H54 (cell line): ENCODE results near the gene RAP1B.
"Not testable (repeated sequence)": the region's sequence is repeated elsewhere in the genome, so short reads cannot be mapped to it uniquely, and the experiment has no call there.

Source experiments
- DNase-seq: peaks from one replicate; pipeline ENCODE4 v3.0.0; 2011; ENCODE audit warnings: low spot score, mixed read lengths; ENCODE audit not compliant: insufficient read length
- FAIRE-seq: peaks from 3 replicates; lab custom pipeline; 2011; peaks lifted over from hg19 to GRCh38; lab: Jason Lieb, UNC
- POLR2A ChIP-seq: IDR thresholded peaks from 2 replicates; pipeline ENCODE4 v1.6.1; 2011; ENCODE audit warnings: low read depth, mild to moderate bottlenecking, low read length

The RAP1B gene

GRCh38 chr12:68633614-68634558 lies 23.2 kb downstream of the RAP1B start:
- FAIRE-seq, result no peak
- no peak for DNase-seq
- TF ChIP-seq POLR2A, result no peak

GRCh38 chr12:68636268-68636667 lies 25.6 kb downstream of the RAP1B start:
- FAIRE-seq (peak; percentile 57), DNase-seq (no peak)

GRCh38 chr12:68637439-68637838 lies 26.7 kb downstream of the RAP1B start:
- not testable (repeated sequence) for FAIRE-seq, DNase-seq

More at GRCh38 chr12:68636268-68636667, 25.6 kb downstream of the RAP1B start:
- TF ChIP-seq POLR2A, result no peak

GRCh38 chr12:68638171-68638570 lies 27.5 kb downstream of the RAP1B start:
- no peak for TF ChIP-seq POLR2A
- DNase-seq (no peak), FAIRE-seq (no peak)

- no peak for FAIRE-seq
- TF ChIP-seq POLR2A, result no peak
- DNase-seq, result no peak
Observed at GRCh38 chr12:68638721-68639395, 28.2 kb downstream of the RAP1B start.

- FAIRE-seq (peak; percentile 20), DNase-seq (no peak)
- TF ChIP-seq POLR2A, result no peak
Observed at GRCh38 chr12:68639396-68639767, 28.7 kb downstream of the RAP1B start.

GRCh38 chr12:68641138-68641537 lies 30.4 kb downstream of the RAP1B start:
- peak; percentile 6 for FAIRE-seq

GRCh38 chr12:68646484-68646883 lies 35.8 kb downstream of the RAP1B start:
- FAIRE-seq, result no peak
- no peak for DNase-seq
- TF ChIP-seq POLR2A, result no peak

More at GRCh38 chr12:68641138-68641537, 30.4 kb downstream of the RAP1B start:
- no peak for DNase-seq
- TF ChIP-seq POLR2A, result no peak

GRCh38 chr12:68647507-68647906 lies 36.8 kb downstream of the RAP1B start:
- no peak for TF ChIP-seq POLR2A
- no peak for FAIRE-seq
- no peak for DNase-seq

- FAIRE-seq, result no peak
- DNase-seq, result no peak
- no peak for TF ChIP-seq POLR2A
Observed at GRCh38 chr12:68648179-68648578, 37.5 kb downstream of the RAP1B start.

GRCh38 chr12:68665016-68665569 lies 54.4 kb downstream of the RAP1B start:
- TF ChIP-seq POLR2A, result no peak
- peak; percentile 43 for FAIRE-seq
- DNase-seq, result no peak

- no peak for DNase-seq
- no peak for FAIRE-seq
- TF ChIP-seq POLR2A, result no peak
Observed at GRCh38 chr12:68667291-68667690, 56.6 kb downstream of the RAP1B start.

- no peak for TF ChIP-seq POLR2A
- DNase-seq, result no peak
- peak; percentile 20 for FAIRE-seq
Observed at GRCh38 chr12:68667896-68668295, 57.2 kb downstream of the RAP1B start.

GRCh38 chr12:68671179-68671578 lies 60.5 kb downstream of the RAP1B start:
- DNase-seq (no peak), FAIRE-seq (no peak)
- no peak for TF ChIP-seq POLR2A
